Neural crest cell (in vitro differentiated cells): Measurements from ENCODE around the gene USH1G. TPM values are rescaled to one million over a fixed set of nuclear protein-coding genes. Genes with fewer than 3 reads are reported as not detected.

Source experiments
- DNase-seq: peaks from one replicate; pipeline ENCODE4 v3.0.0; 2021; ENCODE audit warnings: low read depth, mixed read lengths, low spot score
- H3K27ac Mint-ChIP-seq: one replicate; pipeline ENCODE4 v1.8.0; 2021; ENCODE audit warnings: mild to moderate bottlenecking, mixed read lengths; ENCODE audit not compliant: unreplicated experiment
- H3K27me3 Mint-ChIP-seq: 2 replicates; pipeline ENCODE4 v1.8.0; 2021; ENCODE audit warnings: low read depth, mild to moderate bottlenecking, mixed read lengths
- H3K36me3 Mint-ChIP-seq: 2 replicates; pipeline ENCODE4 v1.8.0; 2021; ENCODE audit warnings: low read depth, mild to moderate bottlenecking, mixed read lengths
- H3K4me1 Mint-ChIP-seq: 2 replicates; pipeline ENCODE4 v1.8.0; 2021; ENCODE audit warnings: mixed read lengths
- H3K4me3 Mint-ChIP-seq: one replicate; pipeline ENCODE4 v1.8.0; 2021; ENCODE audit warnings: mild to moderate bottlenecking, mixed read lengths
- H3K9me3 Mint-ChIP-seq: 2 replicates; pipeline ENCODE4 v1.8.0; 2021; ENCODE audit warnings: mixed read lengths
- total RNA-seq: library from RNA; stranded (reverse); gene quantifications from 2 replicates; pipeline ENCODE4 v1.2.1, GENCODE V29; 2021
- TF ChIP-seq, protein P1 (sequence below): fragments of 200-600 bp; sonication (generic); conservative IDR thresholded peaks from 2 replicates; pipeline ENCODE4 v1.5.0; 2021; ENCODE audit warnings: antibody characterized with exemption, mild to moderate bottlenecking

Gene USH1G
- total RNA-seq, 1 donor from 2014 or later: not detected

DNA sequence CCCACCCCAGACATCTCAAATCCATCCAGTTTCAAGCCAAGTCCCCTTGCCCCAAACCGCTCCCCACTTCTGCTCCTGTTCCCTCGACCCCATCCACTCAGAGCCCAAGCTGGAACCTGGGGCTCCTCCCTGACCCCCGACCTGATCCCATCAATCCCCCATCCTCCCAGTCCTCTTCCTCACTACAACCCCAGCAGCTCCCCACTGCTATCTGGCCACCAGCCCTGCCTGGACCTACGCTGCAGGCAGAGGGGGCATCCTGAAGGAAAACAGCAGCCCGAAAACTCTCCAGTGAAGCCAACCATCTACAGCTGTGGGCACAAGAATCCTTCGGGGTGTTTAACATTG, 54.2 kb downstream of the USH1G start:
- Mint-ChIP-seq H3K36me3 (no peaks in the 10 kb centered on the region), H3K9me3 (no peaks in the 10 kb centered on the region), H3K27ac (no peak overlapping the region), H3K4me1 (peaks cover 34% of the 10 kb centered on the region), H3K27me3 (peaks cover 10% of the 10 kb centered on the region), H3K4me3 (no peak overlapping the region)
- TF ChIP-seq, protein P1, sequence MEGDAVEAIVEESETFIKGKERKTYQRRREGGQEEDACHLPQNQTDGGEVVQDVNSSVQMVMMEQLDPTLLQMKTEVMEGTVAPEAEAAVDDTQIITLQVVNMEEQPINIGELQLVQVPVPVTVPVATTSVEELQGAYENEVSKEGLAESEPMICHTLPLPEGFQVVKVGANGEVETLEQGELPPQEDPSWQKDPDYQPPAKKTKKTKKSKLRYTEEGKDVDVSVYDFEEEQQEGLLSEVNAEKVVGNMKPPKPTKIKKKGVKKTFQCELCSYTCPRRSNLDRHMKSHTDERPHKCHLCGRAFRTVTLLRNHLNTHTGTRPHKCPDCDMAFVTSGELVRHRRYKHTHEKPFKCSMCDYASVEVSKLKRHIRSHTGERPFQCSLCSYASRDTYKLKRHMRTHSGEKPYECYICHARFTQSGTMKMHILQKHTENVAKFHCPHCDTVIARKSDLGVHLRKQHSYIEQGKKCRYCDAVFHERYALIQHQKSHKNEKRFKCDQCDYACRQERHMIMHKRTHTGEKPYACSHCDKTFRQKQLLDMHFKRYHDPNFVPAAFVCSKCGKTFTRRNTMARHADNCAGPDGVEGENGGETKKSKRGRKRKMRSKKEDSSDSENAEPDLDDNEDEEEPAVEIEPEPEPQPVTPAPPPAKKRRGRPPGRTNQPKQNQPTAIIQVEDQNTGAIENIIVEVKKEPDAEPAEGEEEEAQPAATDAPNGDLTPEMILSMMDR: no peak
- no peak for DNase-seq

DNA sequence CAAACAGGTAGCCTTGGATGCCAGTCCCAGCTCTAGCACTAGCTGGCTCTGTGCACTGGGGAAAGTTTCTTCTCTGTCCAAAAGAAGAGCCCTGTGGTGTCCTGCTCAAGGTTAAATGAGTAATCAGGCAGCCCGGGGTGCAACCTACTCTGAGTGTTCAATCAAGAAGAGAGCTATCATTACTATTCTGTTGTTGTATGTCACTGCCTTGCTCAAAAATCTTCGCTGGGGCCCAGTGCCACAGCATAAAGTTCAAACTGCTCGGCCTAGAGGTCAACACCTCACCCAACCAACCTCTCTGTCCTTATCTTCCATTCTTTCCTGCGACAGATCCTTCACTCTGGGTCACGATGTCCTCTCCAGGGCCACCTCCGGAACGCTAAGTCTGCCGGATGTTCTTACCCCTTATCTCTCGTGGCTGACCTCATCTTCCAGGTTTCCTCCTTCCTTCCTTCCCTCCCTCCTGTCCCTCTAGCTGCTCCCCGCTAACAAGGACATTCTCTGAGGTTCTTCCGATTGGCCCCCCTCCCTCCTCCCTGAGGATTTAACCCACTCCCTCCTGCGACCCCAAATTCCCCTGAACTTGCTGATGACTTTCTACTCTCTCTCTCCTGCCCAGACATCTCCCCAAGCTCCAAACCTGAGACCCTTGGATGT, 54.7 kb downstream of the USH1G start:
- Mint-ChIP-seq H3K27me3 (peaks cover 14% of the 10 kb centered on the region), H3K27ac (peak overlapping the region; percentile 31), H3K9me3 (no peaks in the 10 kb centered on the region), H3K4me1 (peaks cover 30% of the 10 kb centered on the region), H3K36me3 (no peaks in the 10 kb centered on the region), H3K4me3 (no peak overlapping the region)
- DNase-seq: no peak
- TF ChIP-seq, protein P1: no peak

GRCh38 chr17:74866198-74866835, 56.7 kb downstream of the USH1G start:
- Mint-ChIP-seq H3K4me1 (peaks cover 18% of the 10 kb centered on the region), H3K36me3 (no peaks in the 10 kb centered on the region), H3K27me3 (peaks cover 24% of the 10 kb centered on the region), H3K4me3 (no peak overlapping the region), H3K27ac (no peak overlapping the region), H3K9me3 (no peaks in the 10 kb centered on the region)
- no peak for DNase-seq
- TF ChIP-seq, protein P1: no peak

Other genes with a start within 250 kb of the USH1G start
- gene CD300LF, start 210.3 kb downstream of the USH1G start, total RNA-seq: not detected in 2 replicates
- not detected in 2 replicates for gene RAB37, start 186.0 kb downstream of the USH1G start, total RNA-seq
- gene NHERF1, start 174.6 kb downstream of the USH1G start, total RNA-seq: 51.7 and 52.2 TPM in 2 replicates
- gene NAT9, start 146.9 kb downstream of the USH1G start, total RNA-seq: 66.9 and 67.7 TPM in 2 replicates
- gene GRIN2C, start 63.4 kb downstream of the USH1G start, total RNA-seq: 0.02 and 0.07 TPM in 2 replicates
- 13.3 and 14.8 TPM in 2 replicates for gene FDXR, start 50.3 kb downstream of the USH1G start, total RNA-seq
- gene FADS6, start 29.6 kb downstream of the USH1G start, total RNA-seq: not detected in 2 replicates
- not detected in 2 replicates for gene OTOP2, start 1.0 kb upstream of the USH1G start, total RNA-seq
- gene OTOP3, start 12.6 kb upstream of the USH1G start, total RNA-seq: not detected in 2 replicates
- gene HID1, start 49.5 kb upstream of the USH1G start, total RNA-seq: 11.8 and 14.6 TPM in 2 replicates
- gene CDR2L, start 64.4 kb upstream of the USH1G start, total RNA-seq: 24.0 and 24.1 TPM in 2 replicates
- gene MRPL58, start 89.4 kb upstream of the USH1G start, total RNA-seq: 35.3 and 37.6 TPM in 2 replicates
- gene ATP5PD, start 123.7 kb upstream of the USH1G start, total RNA-seq: 198 and 208 TPM in 2 replicates
- 35.2 and 37.8 TPM in 2 replicates for gene KCTD2, start 124.0 kb upstream of the USH1G start, total RNA-seq
- 6.0 and 7.3 TPM in 2 replicates for gene SLC16A5, start 164.7 kb upstream of the USH1G start, total RNA-seq
- gene ARMC7, start 186.7 kb upstream of the USH1G start, total RNA-seq: 15.6 and 15.8 TPM in 2 replicates
- 68.0 and 70.2 TPM in 2 replicates for gene NT5C, start 208.5 kb upstream of the USH1G start, total RNA-seq
- gene JPT1, start 231.3 kb upstream of the USH1G start, total RNA-seq: 319 and 334 TPM in 2 replicates